ENCODE data around the gene FGF18. TPM values are rescaled to one million over a fixed set of nuclear protein-coding genes. Genes with fewer than 3 reads are reported as not detected.

Gene FGF18
- polyA plus RNA-seq, 1 experiment: not detected

DNA sequence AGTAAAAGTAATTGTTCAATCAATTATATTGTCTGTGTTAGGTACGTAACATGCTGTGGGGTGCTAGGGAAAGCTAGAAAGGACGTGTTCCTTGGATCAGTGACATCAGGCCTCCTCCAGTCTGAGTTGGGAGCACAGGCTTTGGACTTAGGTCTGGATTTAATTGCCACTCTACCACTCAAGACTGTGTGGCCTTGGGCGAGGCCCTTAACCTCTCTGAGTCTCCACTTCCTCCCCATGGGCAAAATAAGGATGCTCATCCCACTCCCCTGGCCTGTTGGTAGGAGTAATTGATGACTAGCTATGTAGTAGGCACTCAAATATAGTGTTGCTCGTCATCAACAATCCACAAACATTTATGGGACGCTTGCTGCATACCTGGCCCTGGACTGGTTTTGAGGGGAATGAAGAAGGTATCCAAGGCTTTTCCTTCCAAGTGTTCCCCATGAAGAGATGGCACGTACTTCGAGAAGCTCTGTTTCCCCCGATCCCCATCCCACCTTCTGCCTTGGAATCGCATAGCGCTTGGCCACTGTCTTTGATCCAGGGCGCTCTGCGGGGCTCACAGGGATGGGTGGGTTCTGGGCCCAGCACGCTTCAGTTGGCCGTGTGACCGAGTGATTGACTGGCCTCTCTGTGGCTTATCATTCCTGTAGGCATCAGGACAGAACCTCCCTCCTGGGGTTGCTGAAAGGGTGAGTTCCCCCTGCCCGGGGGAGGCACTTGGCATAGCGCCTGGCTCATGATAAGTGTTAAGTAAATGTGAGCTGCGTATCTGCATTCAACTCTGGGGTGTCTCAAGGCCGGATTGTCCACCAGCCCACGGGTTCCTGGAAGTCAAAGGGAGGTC, 8.1 kb downstream of the FGF18 start:
- TF ChIP-seq, protein P1, sequence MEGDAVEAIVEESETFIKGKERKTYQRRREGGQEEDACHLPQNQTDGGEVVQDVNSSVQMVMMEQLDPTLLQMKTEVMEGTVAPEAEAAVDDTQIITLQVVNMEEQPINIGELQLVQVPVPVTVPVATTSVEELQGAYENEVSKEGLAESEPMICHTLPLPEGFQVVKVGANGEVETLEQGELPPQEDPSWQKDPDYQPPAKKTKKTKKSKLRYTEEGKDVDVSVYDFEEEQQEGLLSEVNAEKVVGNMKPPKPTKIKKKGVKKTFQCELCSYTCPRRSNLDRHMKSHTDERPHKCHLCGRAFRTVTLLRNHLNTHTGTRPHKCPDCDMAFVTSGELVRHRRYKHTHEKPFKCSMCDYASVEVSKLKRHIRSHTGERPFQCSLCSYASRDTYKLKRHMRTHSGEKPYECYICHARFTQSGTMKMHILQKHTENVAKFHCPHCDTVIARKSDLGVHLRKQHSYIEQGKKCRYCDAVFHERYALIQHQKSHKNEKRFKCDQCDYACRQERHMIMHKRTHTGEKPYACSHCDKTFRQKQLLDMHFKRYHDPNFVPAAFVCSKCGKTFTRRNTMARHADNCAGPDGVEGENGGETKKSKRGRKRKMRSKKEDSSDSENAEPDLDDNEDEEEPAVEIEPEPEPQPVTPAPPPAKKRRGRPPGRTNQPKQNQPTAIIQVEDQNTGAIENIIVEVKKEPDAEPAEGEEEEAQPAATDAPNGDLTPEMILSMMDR (IDR thresholded peaks at IDR 0.05; ENCODE audit: insufficient read depth, low read depth, low read length): no peak
- no peak overlapping the region for H3K4me3 ChIP-seq (ENCODE audit: low read depth, low read length)
- H3K36me3 ChIP-seq (ENCODE audit: control insufficient read depth, insufficient read depth, low read length): no peaks in the 10 kb centered on the region
- DNase-seq (ENCODE audit: low read depth): no peak
- no peaks in the 10 kb centered on the region for H3K27me3 ChIP-seq (ENCODE audit: control insufficient read depth, insufficient read depth, low read length)
- CTCF ChIA-PET: interaction anchor here (1.0 to 1.6 kb wide), 4 partner anchors 9 to 57 kb away, joined by 3 to 5 read pairs (median 4); no protein-coding TSS in a partner anchor
- POLR2A ChIA-PET: no interaction called here

DNA sequence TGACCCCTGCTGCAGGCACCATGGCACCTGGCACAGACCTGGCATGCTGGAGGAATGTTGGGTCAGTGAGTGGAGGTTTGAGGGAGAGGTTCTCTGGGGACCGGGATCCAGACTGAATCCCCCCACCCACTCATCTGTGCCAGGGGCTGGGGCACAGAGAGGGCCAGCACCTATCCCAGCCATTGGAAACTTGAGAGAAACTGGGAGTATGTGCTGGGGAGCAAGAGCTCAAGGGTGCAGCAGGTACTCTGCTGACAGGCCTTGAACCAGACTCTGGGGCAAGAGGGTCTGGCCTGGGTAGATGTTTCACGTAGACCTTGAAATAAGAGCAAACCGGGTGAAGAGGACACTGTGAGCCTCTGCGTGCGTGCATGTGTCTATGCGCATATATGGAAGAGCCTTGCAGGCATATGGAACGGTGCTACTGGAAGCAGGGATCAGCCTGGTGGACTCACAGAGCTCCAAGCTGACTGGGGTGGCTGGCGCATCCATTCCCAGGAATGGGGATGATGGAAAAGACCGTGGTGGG, 8.8 kb downstream of the FGF18 start:
- DNase-seq (ENCODE audit: low read depth): no peak
- Histone ChIP-seq H3K27me3 (ENCODE audit: control insufficient read depth, insufficient read depth, low read length) (no peaks in the 10 kb centered on the region), H3K36me3 (ENCODE audit: control insufficient read depth, insufficient read depth, low read length) (no peaks in the 10 kb centered on the region), H3K4me3 (ENCODE audit: low read depth, low read length) (no peak overlapping the region)
- ChIA-PET CTCF (interaction anchor here (1.1 to 1.6 kb wide), 3 partner anchors 9 to 57 kb away, joined by 3 to 5 read pairs (median 5); partner anchors contain the start of gene FGF18), POLR2A (no interaction called here)
- TF ChIP-seq, protein P1 (IDR thresholded peaks at IDR 0.05; ENCODE audit: insufficient read depth, low read depth, low read length): no peak

DNA sequence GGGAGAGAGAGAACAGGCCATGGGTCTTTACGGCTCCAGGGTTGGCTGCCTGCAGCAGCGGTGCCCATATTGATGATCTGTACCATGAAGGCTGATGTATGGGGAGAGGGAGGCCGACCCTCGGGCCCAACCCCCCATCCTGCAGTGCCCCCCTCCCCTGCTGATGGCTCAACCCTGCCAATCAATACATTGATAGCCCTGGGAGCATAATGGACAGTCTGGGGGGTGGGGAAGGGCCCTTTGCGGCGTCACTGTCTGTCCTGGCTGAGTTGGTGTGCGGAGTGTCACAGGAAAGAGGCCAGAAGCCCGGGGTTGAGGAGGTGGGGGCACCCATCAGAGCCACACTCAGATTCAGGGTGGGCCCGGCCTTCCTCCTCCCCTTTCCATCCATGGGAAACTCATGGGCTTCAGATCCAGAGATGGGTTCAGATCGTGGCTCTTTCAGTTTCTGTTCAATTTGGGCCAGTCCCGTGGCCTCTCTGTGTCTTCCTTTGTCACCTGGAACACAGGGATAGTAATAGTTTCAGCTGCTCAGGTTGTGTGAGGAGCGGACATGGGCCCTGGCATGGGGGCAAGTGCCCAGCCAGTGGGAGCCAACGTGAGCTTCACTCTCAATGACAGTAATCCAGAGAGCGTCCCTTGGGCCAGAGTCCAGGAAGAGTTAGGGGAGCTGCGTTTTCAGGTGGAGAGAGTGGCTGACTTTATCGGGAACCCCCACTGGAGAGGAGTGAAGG, 9.5 kb downstream of the FGF18 start:
- H3K4me3 ChIP-seq (ENCODE audit: low read depth, low read length): no peak overlapping the region
- TF ChIP-seq, protein P1 (IDR thresholded peaks at IDR 0.05; ENCODE audit: insufficient read depth, low read depth, low read length): no peak
- H3K36me3 ChIP-seq (ENCODE audit: control insufficient read depth, insufficient read depth, low read length): no peaks in the 10 kb centered on the region
- ChIA-PET CTCF (interaction anchor here (1.2 kb wide), 1 partner anchor 10 kb away, joined by 5 read pairs; the partner anchor contains the start of gene FGF18), POLR2A (no interaction called here)
- DNase-seq (ENCODE audit: low read depth): no peak
- H3K27me3 ChIP-seq (ENCODE audit: control insufficient read depth, insufficient read depth, low read length): no peaks in the 10 kb centered on the region

DNA sequence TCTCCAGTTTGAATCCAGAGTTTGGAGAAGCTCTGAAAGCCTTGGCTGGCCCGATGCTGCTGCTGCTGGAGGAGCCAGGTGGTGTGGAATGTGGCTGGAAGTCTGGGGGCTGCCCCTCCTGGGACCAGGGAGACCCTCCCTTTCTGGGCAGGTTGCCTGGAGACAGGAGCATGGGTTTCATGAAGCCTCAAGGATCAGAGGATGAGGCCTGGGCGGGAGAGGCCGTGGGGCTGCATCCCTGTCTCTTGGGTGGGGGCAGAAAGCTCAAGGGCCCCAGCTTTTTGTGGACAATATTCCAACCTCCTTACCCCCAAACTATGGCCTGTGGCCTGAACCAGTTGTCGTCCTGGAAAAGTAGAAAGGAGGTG, 10.1 kb downstream of the FGF18 start:
- ChIA-PET CTCF (no interaction called here), POLR2A (no interaction called here)
- Histone ChIP-seq H3K36me3 (ENCODE audit: control insufficient read depth, insufficient read depth, low read length) (no peaks in the 10 kb centered on the region), H3K27me3 (ENCODE audit: control insufficient read depth, insufficient read depth, low read length) (no peaks in the 10 kb centered on the region), H3K4me3 (ENCODE audit: low read depth, low read length) (no peak overlapping the region)
- DNase-seq (ENCODE audit: low read depth): no peak
- TF ChIP-seq, protein P1 (IDR thresholded peaks at IDR 0.05; ENCODE audit: insufficient read depth, low read depth, low read length): no peak

DNA sequence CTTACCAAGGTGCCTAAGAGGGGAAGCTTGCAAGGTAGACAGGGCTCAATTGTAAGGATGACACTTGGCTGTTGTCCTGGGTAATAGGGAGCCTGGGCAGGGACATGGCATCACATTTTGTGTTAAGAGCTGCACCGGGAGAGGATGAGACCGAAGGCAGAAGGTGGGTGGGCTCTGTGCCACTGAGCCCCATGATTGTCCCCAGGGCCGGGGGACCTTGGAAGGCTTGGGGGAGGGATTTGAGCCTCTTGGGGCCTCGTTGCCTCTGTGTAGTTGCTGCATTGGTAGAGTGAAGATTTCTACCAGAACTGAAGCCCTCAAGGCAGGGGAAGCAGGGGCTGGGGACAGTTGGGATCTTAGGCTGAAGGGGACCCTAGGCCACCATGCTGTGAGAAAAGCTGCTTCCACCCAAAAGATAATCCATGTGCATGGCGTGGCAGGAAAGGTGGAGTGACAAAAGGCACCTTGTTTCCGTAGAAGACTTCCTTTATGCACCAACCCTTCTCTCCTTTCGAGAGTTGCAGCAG, 11.9 kb downstream of the FGF18 start:
- Histone ChIP-seq H3K4me3 (ENCODE audit: low read depth, low read length) (no peak overlapping the region), H3K36me3 (ENCODE audit: control insufficient read depth, insufficient read depth, low read length) (no peaks in the 10 kb centered on the region), H3K27me3 (ENCODE audit: control insufficient read depth, insufficient read depth, low read length) (no peaks in the 10 kb centered on the region)
- DNase-seq (ENCODE audit: low read depth): no peak
- CTCF ChIA-PET: interaction anchor here (1.5 kb wide), 1 partner anchor 12 kb away, joined by 6 read pairs; the partner anchor contains the start of gene FGF18
- POLR2A ChIA-PET: no interaction called here
- TF ChIP-seq, protein P1 (IDR thresholded peaks at IDR 0.05; ENCODE audit: insufficient read depth, low read depth, low read length): no peak
